ENCODE results near the gene AGAP1. TPM values are rescaled to one million over a fixed set of nuclear protein-coding genes. Genes with fewer than 3 reads are reported as not detected.

AGAP1 gene
- total RNA-seq, 1 experiment from 2014 or later = 25.8 TPM

GRCh38 chr2:235709969-235710879 lies 216.4 kb downstream of the AGAP1 start:
- Histone ChIP-seq H4K20me1 (ENCODE audit: control insufficient read depth, insufficient read depth, insufficient read length) (no peaks in the 10 kb centered on the region), H2BK15ac (ENCODE audit: low read depth, low read length) (no peak overlapping the region), H2BK12ac (ENCODE audit: insufficient read length, low read depth, low read length) (no peak overlapping the region), H3K79me2 (ENCODE audit: insufficient read depth, low read length) (no peaks in the 10 kb centered on the region; the same call in 1 of the 2 replicates), H4K8ac (replicated peaks; ENCODE audit: insufficient read length, low read depth, low read length) (no peak overlapping the region), H3K23me2 (ENCODE audit: insufficient read length, low read depth, low read length, poor library complexity, severe bottlenecking) (no peaks in the 10 kb centered on the region), H4K5ac (ENCODE audit: insufficient read length, low read depth, low read length) (no peak overlapping the region), H3K79me1 (ENCODE audit: insufficient read depth, low read depth, low read length, poor library complexity, severe bottlenecking) (no peaks in the 10 kb centered on the region), H3K4ac (ENCODE audit: low read depth, low read length) (no peak overlapping the region), H3K9me3 (ENCODE audit: control insufficient read depth, low read depth, low read length) (no peaks in the 10 kb centered on the region), H2AK5ac (ENCODE audit: insufficient read length, low read length) (no peak overlapping the region), H4K91ac (ENCODE audit: insufficient read length, low read depth, low read length) (no peak overlapping the region), H3K9ac (ENCODE audit: extremely low read depth, insufficient read length, low read length) (no peak overlapping the region), H3K23ac (ENCODE audit: insufficient read length, low read depth, low read length) (no peak overlapping the region), H2BK5ac (ENCODE audit: insufficient read length, low read length) (no peak overlapping the region), H3K4me1 (ENCODE audit: insufficient read depth, low read length) (no peaks in the 10 kb centered on the region), H3K18ac (ENCODE audit: insufficient read length, low read depth, low read length) (no peak overlapping the region), H3K14ac (ENCODE audit: insufficient read depth, low read length) (no peak overlapping the region), H3T11ph (ENCODE audit: low read length) (no peak overlapping the region), H3K4me2 (ENCODE audit: insufficient read depth, insufficient read length, low read length) (no peak overlapping the region), H3K27ac (ENCODE audit: insufficient read length, low read depth, low read length) (no peak overlapping the region), H2AFZ (ENCODE audit: low read length) (no peak overlapping the region), H2BK120ac (ENCODE audit: low read depth, low read length, poor library complexity, severe bottlenecking) (no peak overlapping the region), H3K56ac (ENCODE audit: insufficient read length, low read depth, low read length) (no peak overlapping the region), H2BK20ac (ENCODE audit: low read depth, low read length, poor library complexity, severe bottlenecking) (no peak overlapping the region), H3K27me3 (ENCODE audit: insufficient read depth, low read length) (no peaks in the 10 kb centered on the region)
- no peak for TF ChIP-seq CTCF (conservative IDR thresholded peaks at IDR 0.05)
- H3K27me3 Mint-ChIP-seq (ENCODE audit: low read depth) = no peaks in the 10 kb centered on the region; the same call in 1 of the 2 replicates
- peak overlapping the region in 1 of 3 experiments; percentile 36; a peak in 2 of 7 replicates for H3K27ac Mint-ChIP-seq
- no peaks in the 10 kb centered on the region for H3K9me3 Mint-ChIP-seq
- no peak for DNase-seq
- peaks cover 0 to 15% (median 13%) of the 10 kb centered on the region in 3 experiments; a peak in 4 of 7 replicates for H3K36me3 Mint-ChIP-seq (ENCODE audit: insufficient read depth in 1 of 3, low read depth in 3 of 3)
- WGBS (ENCODE audit: extremely low coverage, insufficient read length, low lambda C conversion rate) = no CpG with 5 or more reads among the region's 27 CpGs
- H3K4me3 Mint-ChIP-seq = no peak overlapping the region
- H3K4me1 Mint-ChIP-seq = peaks cover 3 to 7% of the 10 kb centered on the region in 2 experiments; a peak in 2 of 4 replicates

All from H9 (cell line).